Measurements from ENCODE around the gene PRR30. TPM values are rescaled to one million over a fixed set of nuclear protein-coding genes. Genes with fewer than 3 reads are reported as not detected.
A peak's percentile ranks its signal among the peaks of the same experiment; 100 is the strongest.

Gene PRR30
- total RNA-seq, 3 donors from 2014 or later (not counting 1 experiment from before 2014, with no cell fraction given) = not detected

DNA sequence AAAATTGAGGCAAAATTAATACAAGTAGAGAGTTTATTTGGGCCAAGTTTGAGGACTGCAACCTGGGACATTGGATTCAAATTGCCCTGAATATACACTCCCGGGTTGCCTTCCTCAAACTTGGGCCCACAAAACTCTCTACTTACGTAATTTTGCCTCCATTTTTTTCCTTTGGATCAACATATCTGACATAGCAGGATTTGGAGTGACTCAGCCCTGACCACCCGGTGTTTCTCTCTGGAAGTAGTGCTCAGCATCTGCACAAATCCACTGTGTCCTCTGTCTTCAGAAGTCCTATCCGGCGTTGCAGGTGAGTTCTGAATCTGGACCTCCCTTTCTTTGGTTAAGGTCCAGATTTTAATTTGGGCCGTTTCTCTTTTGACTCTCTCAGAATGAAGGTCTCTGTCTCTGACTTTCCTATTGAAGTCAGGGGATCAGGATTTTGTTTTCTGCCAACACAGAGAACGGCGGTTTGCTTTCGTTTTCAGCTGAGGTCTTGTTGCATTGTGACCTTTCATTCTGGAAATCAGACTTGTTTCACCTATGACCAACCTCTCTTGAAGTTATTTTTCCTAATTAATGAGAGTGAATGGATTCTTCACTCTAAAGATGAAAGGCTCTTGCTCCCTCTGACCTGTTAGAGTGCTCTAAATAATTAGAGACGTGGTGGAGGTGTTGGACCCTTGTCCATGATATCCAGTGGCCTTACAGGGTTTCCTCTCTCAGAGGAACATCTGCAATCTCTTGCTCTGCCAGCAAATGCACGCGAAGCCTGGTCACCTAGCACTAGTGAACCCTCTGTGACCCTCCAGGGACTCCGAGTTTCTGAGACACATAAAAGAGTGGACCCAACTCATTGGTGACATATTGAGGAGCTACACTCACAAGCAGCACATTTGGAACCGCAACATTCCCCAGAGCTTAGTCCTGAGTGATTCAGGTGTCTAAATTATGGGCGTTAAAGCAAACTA is 23.2 kb upstream of the PRR30 start:
- no peaks in the 10 kb centered on the region for H3K9me3 Mint-ChIP-seq
- H3K36me3 Mint-ChIP-seq = no peaks in the 10 kb centered on the region
- no peak for ATAC-seq
- intact Hi-C loops (cut with micrococcal nuclease) = no loop called here
- Histone ChIP-seq H3K9me3 (ENCODE audit: control insufficient read depth, insufficient read depth, low read length) (no peaks in the 10 kb centered on the region), H3K27ac (ENCODE audit: low read length) (no peak overlapping the region), H3K36me3 (ENCODE audit: control insufficient read depth, insufficient read depth, low read length) (no peaks in the 10 kb centered on the region), H3K27me3 (ENCODE audit: control insufficient read depth, insufficient read depth, low read length) (no peaks in the 10 kb centered on the region), H3K4me3 (ENCODE audit: low read length) (no peak overlapping the region), H3K4me1 (ENCODE audit: control insufficient read depth, insufficient read depth, low read length) (no peaks in the 10 kb centered on the region)
- H3K4me1 Mint-ChIP-seq = no peaks in the 10 kb centered on the region
- no peak for DNase-seq
- H3K4me3 Mint-ChIP-seq = no peak overlapping the region
- H3K27me3 Mint-ChIP-seq (ENCODE audit: low read depth in 2 of 2) = no peaks in the 10 kb centered on the region
- H3K27ac Mint-ChIP-seq = no peak overlapping the region
- 85% methylated on average over 15 of the region's 15 CpGs for WGBS (ENCODE audit: insufficient coverage)
- TF ChIP-seq, protein P1, sequence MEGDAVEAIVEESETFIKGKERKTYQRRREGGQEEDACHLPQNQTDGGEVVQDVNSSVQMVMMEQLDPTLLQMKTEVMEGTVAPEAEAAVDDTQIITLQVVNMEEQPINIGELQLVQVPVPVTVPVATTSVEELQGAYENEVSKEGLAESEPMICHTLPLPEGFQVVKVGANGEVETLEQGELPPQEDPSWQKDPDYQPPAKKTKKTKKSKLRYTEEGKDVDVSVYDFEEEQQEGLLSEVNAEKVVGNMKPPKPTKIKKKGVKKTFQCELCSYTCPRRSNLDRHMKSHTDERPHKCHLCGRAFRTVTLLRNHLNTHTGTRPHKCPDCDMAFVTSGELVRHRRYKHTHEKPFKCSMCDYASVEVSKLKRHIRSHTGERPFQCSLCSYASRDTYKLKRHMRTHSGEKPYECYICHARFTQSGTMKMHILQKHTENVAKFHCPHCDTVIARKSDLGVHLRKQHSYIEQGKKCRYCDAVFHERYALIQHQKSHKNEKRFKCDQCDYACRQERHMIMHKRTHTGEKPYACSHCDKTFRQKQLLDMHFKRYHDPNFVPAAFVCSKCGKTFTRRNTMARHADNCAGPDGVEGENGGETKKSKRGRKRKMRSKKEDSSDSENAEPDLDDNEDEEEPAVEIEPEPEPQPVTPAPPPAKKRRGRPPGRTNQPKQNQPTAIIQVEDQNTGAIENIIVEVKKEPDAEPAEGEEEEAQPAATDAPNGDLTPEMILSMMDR (IDR thresholded peaks at IDR 0.05) = no peak

- no peaks in the 10 kb centered on the region for H3K9me3 Mint-ChIP-seq
- 92% methylated on average over 8 of the region's 9 CpGs for WGBS (ENCODE audit: insufficient coverage)
- no peaks in the 10 kb centered on the region for H3K4me1 ChIP-seq (ENCODE audit: control insufficient read depth, insufficient read depth, low read length)
- no peak overlapping the region for H3K4me3 ChIP-seq (ENCODE audit: low read length)
- no peaks in the 10 kb centered on the region for H3K36me3 Mint-ChIP-seq
- intact Hi-C loops (cut with micrococcal nuclease) = no loop called here
- no peaks in the 10 kb centered on the region for H3K4me1 Mint-ChIP-seq
- H3K36me3 ChIP-seq (ENCODE audit: control insufficient read depth, insufficient read depth, low read length) = no peaks in the 10 kb centered on the region
- H3K27me3 ChIP-seq (ENCODE audit: control insufficient read depth, insufficient read depth, low read length) = no peaks in the 10 kb centered on the region
- DNase-seq = no peak
- H3K9me3 ChIP-seq (ENCODE audit: control insufficient read depth, insufficient read depth, low read length) = no peaks in the 10 kb centered on the region
- ATAC-seq = no peak
- TF ChIP-seq, protein P1 (IDR thresholded peaks at IDR 0.05) = no peak
- no peak overlapping the region for H3K27ac ChIP-seq (ENCODE audit: low read length)
- no peak overlapping the region for H3K4me3 Mint-ChIP-seq
- no peaks in the 10 kb centered on the region for H3K27me3 Mint-ChIP-seq (ENCODE audit: low read depth in 2 of 2)
- no peak overlapping the region for H3K27ac Mint-ChIP-seq
Measured at GRCh38 chr2:27160191-27160590, 21.0 kb upstream of the PRR30 start.

DNA sequence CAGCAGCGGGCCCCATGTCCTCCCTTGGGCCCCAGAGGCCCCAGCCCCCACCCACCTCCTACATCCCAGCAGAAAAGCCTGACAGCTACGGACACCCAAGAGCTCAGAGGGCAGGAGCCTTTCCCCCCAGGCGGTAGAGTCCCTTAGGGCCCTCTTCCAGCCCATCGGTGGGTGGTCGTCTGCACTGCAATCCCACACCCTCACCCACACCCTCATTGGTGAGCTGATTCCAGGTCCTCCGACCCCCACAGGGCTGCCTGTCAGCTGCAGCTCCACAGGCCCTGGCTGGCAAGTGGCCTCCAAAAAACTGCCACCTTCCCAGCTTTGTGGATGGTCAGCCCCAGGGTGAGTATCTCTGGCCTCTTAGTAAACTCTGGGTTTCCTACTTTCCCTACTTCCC is 20.1 kb upstream of the PRR30 start:
- Mint-ChIP-seq H3K4me1 (no peaks in the 10 kb centered on the region), H3K4me3 (no peak overlapping the region), H3K36me3 (no peaks in the 10 kb centered on the region), H3K9me3 (no peaks in the 10 kb centered on the region), H3K27ac (no peak overlapping the region), H3K27me3 (ENCODE audit: low read depth in 2 of 2) (no peaks in the 10 kb centered on the region)
- no peak overlapping the region for H3K27ac ChIP-seq (ENCODE audit: low read length)
- 92% methylated on average over 6 of the region's 6 CpGs for WGBS (ENCODE audit: insufficient coverage)
- H3K4me3 ChIP-seq (ENCODE audit: low read length) = no peak overlapping the region
- H3K36me3 ChIP-seq (ENCODE audit: control insufficient read depth, insufficient read depth, low read length) = no peaks in the 10 kb centered on the region
- H3K27me3 ChIP-seq (ENCODE audit: control insufficient read depth, insufficient read depth, low read length) = no peaks in the 10 kb centered on the region
- no peaks in the 10 kb centered on the region for H3K9me3 ChIP-seq (ENCODE audit: control insufficient read depth, insufficient read depth, low read length)
- ATAC-seq (peak in 1 of 3 donors; percentile 12), DNase-seq (no peak)
- TF ChIP-seq, protein P1 (IDR thresholded peaks at IDR 0.05) = no peak
- no peaks in the 10 kb centered on the region for H3K4me1 ChIP-seq (ENCODE audit: control insufficient read depth, insufficient read depth, low read length)
- intact Hi-C loops (cut with micrococcal nuclease) = no loop called here
